SK-N-SH (cell line): ENCODE results near the gene POU2AF1. TPM values are rescaled to one million over a fixed set of nuclear protein-coding genes. Genes with fewer than 3 reads are reported as not detected.

Experiments used
- CTCF ChIA-PET: fragments of 300-600, 350-600 bp; formaldehyde crosslinking; extraction: SDS; loops from one replicate; lab custom pipeline; 2021; lab: Yijun Ruan, JAX
- POLR2A ChIA-PET: fragments of 350-600 bp; sonication (Branson Sonifier 250); formaldehyde crosslinking; extraction: SDS; loops from one replicate; lab custom pipeline; 2020; ENCODE audit warnings: antibody characterized with exemption, inconsistent platforms; lab: Yijun Ruan, JAX
- DNase-seq: peaks from one replicate; pipeline ENCODE4 v3.0.0; 2012
- H2AFZ ChIP-seq: fragments of 200-600 bp; sonication (generic); 2 replicates; pipeline ENCODE4 v1.8.1; 2016; ENCODE audit warnings: antibody characterized with exemption, mild to moderate bottlenecking, low read depth
- H3F3A ChIP-seq: fragments of 200-600 bp; sonication (generic); replicated peaks from 2 replicates; pipeline ENCODE3; 2016; ENCODE audit warnings: antibody characterized with exemption, mild to moderate bottlenecking; ENCODE audit not compliant: insufficient read depth
- H3K27ac ChIP-seq, 2 experiments: fragments of 200-500 bp in 1 of 2; fragments of 200-600 bp in 1 of 2; sonication (Bioruptor generic) in 1 of 2; sonication (generic), shearing (Covaris generic) in 1 of 2; 2 replicates each; pipeline versions ENCODE4 v1.5.1 to v1.6.1; 2014 to 2016; ENCODE audit warnings: low read depth in 2 of 2, inconsistent platforms in 1 of 2, low read length in 1 of 2, mild to moderate bottlenecking in 1 of 2, mixed read lengths in 1 of 2
- H3K27me3 ChIP-seq: fragments of 200-600 bp; sonication (generic), shearing (Covaris generic); 2 replicates; pipeline ENCODE4 v1.6.1; 2016; ENCODE audit warnings: mixed run types; ENCODE audit not compliant: insufficient read depth
- H3K36me3 ChIP-seq, 2 experiments: fragments of 200-500 bp in 1 of 2; fragments of 200-600 bp in 1 of 2; sonication (Bioruptor generic) in 1 of 2; sonication (generic) in 1 of 2; replicated peaks in 1 of 2; 2 replicates each; pipeline versions ENCODE3 to v1.5.1; 2014 to 2016; ENCODE audit warnings: low read length in 1 of 2, mild to moderate bottlenecking in 1 of 2; ENCODE audit not compliant: insufficient read depth in 2 of 2, control insufficient read depth in 1 of 2
- H3K4me1 ChIP-seq, 2 experiments: fragments of 200-500 bp in 1 of 2; fragments of 200-600 bp in 1 of 2; sonication (Bioruptor generic) in 1 of 2; sonication (generic), shearing (Covaris generic) in 1 of 2; 2 replicates each; pipeline versions ENCODE4 v1.5.1 to v1.6.1; 2014 to 2016; ENCODE audit warnings: low read depth in 1 of 2, low read length in 1 of 2, mixed run types in 1 of 2; ENCODE audit not compliant: insufficient read depth in 2 of 2, control insufficient read depth in 1 of 2
- H3K4me2 ChIP-seq: fragments of 200-600 bp; sonication (generic), shearing (Covaris generic); 2 replicates; pipeline ENCODE4 v1.6.1; 2017; ENCODE audit warnings: mixed run types
- H3K4me3 ChIP-seq, 2 experiments: fragments of 200-500 bp in 1 of 2; fragments of 200-600 bp in 1 of 2; sonication (Bioruptor generic) in 1 of 2; sonication (generic), shearing (Covaris generic) in 1 of 2; 2 replicates each; pipeline versions ENCODE4 v1.5.1 to v1.8.1; 2014 to 2016; ENCODE audit warnings: low read depth in 2 of 2, inconsistent platforms in 1 of 2, low read length in 1 of 2, mild to moderate bottlenecking in 1 of 2, mixed read lengths in 1 of 2, moderate library complexity in 1 of 2
- H3K79me2 ChIP-seq: fragments of 200-600 bp; sonication (generic); 2 replicates; pipeline ENCODE4 v1.8.1; 2017; ENCODE audit warnings: mild to moderate bottlenecking; ENCODE audit not compliant: insufficient read depth
- H3K9ac ChIP-seq: fragments of 200-600 bp; sonication (generic); 2 replicates; pipeline ENCODE4 v1.6.1; 2017; ENCODE audit warnings: mixed run types
- H3K9me2 ChIP-seq: fragments of 200-600 bp; sonication (generic); 2 replicates; pipeline ENCODE4 v1.6.1; 2017; ENCODE audit warnings: mixed run types
- H3K9me3 ChIP-seq: fragments of 200-600 bp; sonication (generic); 2 replicates; pipeline ENCODE4 v1.6.1; 2017; ENCODE audit warnings: mixed run types, mild to moderate bottlenecking, moderate library complexity
- H4K20me1 ChIP-seq: fragments of 200-600 bp; sonication (generic); 2 replicates; pipeline ENCODE4 v1.6.1; 2017; ENCODE audit warnings: mild to moderate bottlenecking, mixed run types; ENCODE audit not compliant: insufficient read depth
- GABPA ChIP-seq: IDR thresholded peaks from 2 replicates; pipeline ENCODE4 v1.4.0; 2012; ENCODE audit warnings: low read depth, mild to moderate bottlenecking
- JUND ChIP-seq: IDR thresholded peaks from 2 replicates; pipeline ENCODE4 v1.4.0; 2012
- NFIC ChIP-seq: IDR thresholded peaks from 2 replicates; pipeline ENCODE4 v1.4.0; 2012; ENCODE audit warnings: borderline replicate concordance
- TCF12 ChIP-seq: IDR thresholded peaks from 2 replicates; pipeline ENCODE4 v1.4.0; 2012
- TEAD4 ChIP-seq: IDR thresholded peaks from 2 replicates; pipeline ENCODE4 v1.4.0; 2012; ENCODE audit warnings: mild to moderate bottlenecking, borderline replicate concordance; ENCODE audit not compliant: insufficient read depth
- YY1 ChIP-seq: IDR thresholded peaks from 2 replicates; pipeline ENCODE4 v1.4.0; 2012; ENCODE audit warnings: low read depth, mild to moderate bottlenecking
- WGBS: methylation state at CpG from one replicate; pipeline ENCODE4 v1.1.6; 2017; ENCODE audit warnings: low lambda C conversion rate; 5-methylcytosine and 5-hydroxymethylcytosine counted together
- polyA plus RNA-seq, 3 experiments: library from polyadenylated mRNA; depleted of rRNA; stranded (reverse); fragments of >200 nt; gene quantifications; 2 replicates each; pipeline ENCODE4 v1.2.3, GENCODE V29; 2012
- TF ChIP-seq, protein P1 (sequence below): IDR thresholded peaks from 2 replicates; pipeline ENCODE4 v1.6.1; 2012; ENCODE audit warnings: mild to moderate bottlenecking, low read depth, low read length, moderate library complexity

POU2AF1 gene
- polyA plus RNA-seq, 1 of the 3 experiments (the other 2 are of a cell fraction) = 0.07 TPM

DNA sequence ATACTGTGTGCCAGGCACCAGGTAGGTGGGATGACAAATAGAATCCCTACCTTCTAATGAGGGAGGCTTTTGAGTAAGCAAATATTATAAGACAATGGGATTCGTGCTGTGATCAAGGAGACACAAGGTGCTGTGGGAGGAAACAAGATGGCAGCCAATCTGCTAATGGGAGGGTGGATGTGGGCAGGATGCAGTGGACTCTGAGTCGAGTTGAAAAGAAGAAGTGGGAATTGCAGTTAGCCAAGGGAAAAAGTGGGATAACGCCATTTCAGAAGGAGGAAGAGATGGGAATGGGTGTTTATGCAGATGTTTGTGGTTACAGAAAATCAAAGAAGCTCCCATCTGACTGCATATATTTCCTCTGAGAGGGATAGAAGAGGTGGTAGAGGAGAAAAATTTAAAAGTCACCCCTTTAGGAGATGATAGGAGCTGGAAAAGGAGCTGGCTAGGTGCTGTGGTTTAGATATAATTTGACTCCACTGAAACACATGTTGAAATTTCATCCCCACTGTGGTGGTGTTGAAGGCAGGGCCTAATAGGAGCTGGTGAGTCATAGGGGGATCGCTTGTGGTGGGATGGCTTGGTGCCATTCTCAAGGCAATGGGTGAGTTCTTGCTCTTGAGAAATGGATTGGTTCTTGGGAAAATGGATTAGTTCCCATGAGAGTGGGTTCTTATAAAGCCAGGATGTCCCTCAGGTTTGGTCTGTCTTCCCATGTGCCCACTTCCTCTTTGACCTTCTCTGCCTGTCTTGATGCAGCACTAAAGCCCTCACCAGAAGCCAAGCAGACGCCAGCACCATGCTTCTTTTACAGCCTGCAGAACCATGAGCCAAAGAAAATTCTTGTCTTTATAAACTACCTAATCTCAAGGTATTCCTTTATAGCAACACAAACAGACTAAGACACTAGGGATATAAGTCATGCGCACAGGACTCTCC lies 30.0 kb upstream of the POU2AF1 start:
- Histone ChIP-seq H4K20me1 (no peaks in the 10 kb centered on the region), H3K4me1 (no peaks in the 10 kb centered on the region), H3K9me2 (no peaks in the 10 kb centered on the region), H3F3A (no peaks in the 10 kb centered on the region), H2AFZ (no peak overlapping the region), H3K27me3 (no peaks in the 10 kb centered on the region; the same call in 1 of the 2 replicates), H3K36me3 (no peaks in the 10 kb centered on the region), H3K79me2 (no peaks in the 10 kb centered on the region), H3K4me3 (no peak overlapping the region), H3K9me3 (no peaks in the 10 kb centered on the region), H3K9ac (no peak overlapping the region), H3K4me2 (no peak overlapping the region), H3K27ac (no peak overlapping the region)
- WGBS = 26% methylated on average over 6 of the region's 6 CpGs
- no peak for DNase-seq
- no peak for TF ChIP-seq JUND
- no peak for TF ChIP-seq GABPA
- CTCF ChIA-PET = interaction anchor here (1.2 to 4.1 kb wide), 4 partner anchors 12 to 110 kb away, joined by 3 to 26 read pairs (median 8); partner anchors contain the start of gene POU2AF3
- POLR2A ChIA-PET = no interaction called here

DNA sequence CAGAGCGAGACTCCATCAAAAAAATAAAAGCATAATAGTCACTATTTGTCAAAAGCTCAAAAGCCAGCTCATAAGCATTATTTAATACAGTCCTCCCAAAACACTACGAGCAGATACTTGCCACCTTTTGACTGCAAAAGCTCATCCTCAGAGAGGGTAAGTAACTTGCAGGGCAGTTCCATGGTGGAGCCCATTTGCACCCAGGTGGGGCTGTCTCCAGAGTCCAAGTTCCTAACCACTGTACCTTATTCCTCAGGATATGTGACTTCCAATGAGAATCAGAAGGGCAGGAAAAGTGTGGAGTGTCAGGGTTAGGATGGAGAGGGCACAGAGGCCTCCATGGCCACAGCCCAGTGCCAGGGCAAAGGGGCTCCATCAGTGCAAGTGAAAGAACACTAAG lies 28.6 kb upstream of the POU2AF1 start:
- DNase-seq = no peak
- H3F3A ChIP-seq = no peaks in the 10 kb centered on the region
- CTCF ChIA-PET = interaction anchor here (1.0 to 4.1 kb wide), 3 partner anchors 11 to 21 kb away, joined by 3 to 26 read pairs (median 5); no protein-coding TSS in a partner anchor

More for the DNA sequence above, 28.6 kb upstream of the POU2AF1 start:
- no peaks in the 10 kb centered on the region for H3K9me2 ChIP-seq
- no peak overlapping the region for H3K9ac ChIP-seq
- no peaks in the 10 kb centered on the region for H4K20me1 ChIP-seq
- H3K27ac ChIP-seq = no peak overlapping the region
- H3K27me3 ChIP-seq = no peaks in the 10 kb centered on the region; the same call in 1 of the 2 replicates
- no peak overlapping the region for H2AFZ ChIP-seq
- no peaks in the 10 kb centered on the region for H3K4me1 ChIP-seq
- no peaks in the 10 kb centered on the region for H3K36me3 ChIP-seq
- no peaks in the 10 kb centered on the region for H3K79me2 ChIP-seq
- WGBS = 61% methylated on average over 2 of the region's 2 CpGs
- no peak for TF ChIP-seq TCF12
- no peak for TF ChIP-seq NFIC
- TF ChIP-seq, protein P1, sequence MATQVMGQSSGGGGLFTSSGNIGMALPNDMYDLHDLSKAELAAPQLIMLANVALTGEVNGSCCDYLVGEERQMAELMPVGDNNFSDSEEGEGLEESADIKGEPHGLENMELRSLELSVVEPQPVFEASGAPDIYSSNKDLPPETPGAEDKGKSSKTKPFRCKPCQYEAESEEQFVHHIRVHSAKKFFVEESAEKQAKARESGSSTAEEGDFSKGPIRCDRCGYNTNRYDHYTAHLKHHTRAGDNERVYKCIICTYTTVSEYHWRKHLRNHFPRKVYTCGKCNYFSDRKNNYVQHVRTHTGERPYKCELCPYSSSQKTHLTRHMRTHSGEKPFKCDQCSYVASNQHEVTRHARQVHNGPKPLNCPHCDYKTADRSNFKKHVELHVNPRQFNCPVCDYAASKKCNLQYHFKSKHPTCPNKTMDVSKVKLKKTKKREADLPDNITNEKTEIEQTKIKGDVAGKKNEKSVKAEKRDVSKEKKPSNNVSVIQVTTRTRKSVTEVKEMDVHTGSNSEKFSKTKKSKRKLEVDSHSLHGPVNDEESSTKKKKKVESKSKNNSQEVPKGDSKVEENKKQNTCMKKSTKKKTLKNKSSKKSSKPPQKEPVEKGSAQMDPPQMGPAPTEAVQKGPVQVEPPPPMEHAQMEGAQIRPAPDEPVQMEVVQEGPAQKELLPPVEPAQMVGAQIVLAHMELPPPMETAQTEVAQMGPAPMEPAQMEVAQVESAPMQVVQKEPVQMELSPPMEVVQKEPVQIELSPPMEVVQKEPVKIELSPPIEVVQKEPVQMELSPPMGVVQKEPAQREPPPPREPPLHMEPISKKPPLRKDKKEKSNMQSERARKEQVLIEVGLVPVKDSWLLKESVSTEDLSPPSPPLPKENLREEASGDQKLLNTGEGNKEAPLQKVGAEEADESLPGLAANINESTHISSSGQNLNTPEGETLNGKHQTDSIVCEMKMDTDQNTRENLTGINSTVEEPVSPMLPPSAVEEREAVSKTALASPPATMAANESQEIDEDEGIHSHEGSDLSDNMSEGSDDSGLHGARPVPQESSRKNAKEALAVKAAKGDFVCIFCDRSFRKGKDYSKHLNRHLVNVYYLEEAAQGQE = no peak
- no peak for TF ChIP-seq YY1
- no peak for TF ChIP-seq TEAD4
- TF ChIP-seq, all 33 proteins: peak for 0
- no peak overlapping the region for H3K4me3 ChIP-seq
- POLR2A ChIA-PET = no interaction called here
- H3K9me3 ChIP-seq = no peaks in the 10 kb centered on the region
- no peak overlapping the region for H3K4me2 ChIP-seq
